ENCODE results near the gene ERG28.

GRCh38 chr14:75709207-75709812 lies 48.6 kb upstream of the ERG28 start:
- TF ChIP-seq CTCF (IDR thresholded peaks at IDR 0.05): peak; percentile 87
- TF ChIP-seq ZFX (IDR thresholded peaks at IDR 0.05; ENCODE audit: borderline replicate concordance): no peak
